ENCODE results near the gene PIK3R5. TPM values are rescaled to one million over a fixed set of nuclear protein-coding genes. Genes with fewer than 3 reads are reported as not detected.

The PIK3R5 gene
- total RNA-seq, 1 donor from 2014 or later = 0.25 TPM

GRCh38 chr17:8865811-8866210 is 99.7 kb downstream of the PIK3R5 start:
- no peak for DNase-seq (ENCODE audit: low spot score in 2 of 2, unreplicated experiment in 2 of 2)
- H3K9me3 Mint-ChIP-seq = no peaks in the 10 kb centered on the region
- TF ChIP-seq CTCF (IDR thresholded peaks at IDR 0.05; ENCODE audit: unreplicated experiment) = no peak
- H3K4me1 Mint-ChIP-seq = no peaks in the 10 kb centered on the region
- peaks cover 28% of the 10 kb centered on the region for H3K27me3 Mint-ChIP-seq (ENCODE audit: low read depth)
- no peaks in the 10 kb centered on the region for H3K36me3 Mint-ChIP-seq
- no peak overlapping the region for H3K4me3 Mint-ChIP-seq
- no peak overlapping the region for H3K27ac Mint-ChIP-seq

- DNase-seq (ENCODE audit: low spot score in 2 of 2, unreplicated experiment in 2 of 2) = no peak
- TF ChIP-seq CTCF (IDR thresholded peaks at IDR 0.05; ENCODE audit: unreplicated experiment) = no peak
- Mint-ChIP-seq H3K4me3 (no peak overlapping the region), H3K36me3 (no peaks in the 10 kb centered on the region), H3K4me1 (no peaks in the 10 kb centered on the region), H3K9me3 (no peaks in the 10 kb centered on the region), H3K27ac (no peak overlapping the region), H3K27me3 (ENCODE audit: low read depth) (peaks cover 25% of the 10 kb centered on the region)
Measured at GRCh38 chr17:8865385-8865784, 100.1 kb downstream of the PIK3R5 start.

GRCh38 chr17:8862213-8863056 is 103.1 kb downstream of the PIK3R5 start:
- no peak for DNase-seq (ENCODE audit: low spot score in 2 of 2, unreplicated experiment in 2 of 2)
- Mint-ChIP-seq H3K27me3 (ENCODE audit: low read depth) (peaks cover 2% of the 10 kb centered on the region), H3K4me1 (peaks cover 3% of the 10 kb centered on the region), H3K9me3 (no peaks in the 10 kb centered on the region), H3K36me3 (no peaks in the 10 kb centered on the region), H3K4me3 (no peak overlapping the region), H3K27ac (no peak overlapping the region)
- TF ChIP-seq CTCF (IDR thresholded peaks at IDR 0.05; ENCODE audit: unreplicated experiment) = no peak

GRCh38 chr17:8861495-8862181 is 103.9 kb downstream of the PIK3R5 start:
- DNase-seq (ENCODE audit: low spot score in 2 of 2, unreplicated experiment in 2 of 2) = no peak
- Mint-ChIP-seq H3K27ac (no peak overlapping the region), H3K4me1 (peaks cover 10% of the 10 kb centered on the region), H3K36me3 (no peaks in the 10 kb centered on the region), H3K27me3 (ENCODE audit: low read depth) (no peaks in the 10 kb centered on the region), H3K4me3 (no peak overlapping the region), H3K9me3 (no peaks in the 10 kb centered on the region)
- TF ChIP-seq CTCF (IDR thresholded peaks at IDR 0.05; ENCODE audit: unreplicated experiment) = no peak

GRCh38 chr17:8859804-8860430 is 105.6 kb downstream of the PIK3R5 start:
- TF ChIP-seq CTCF (IDR thresholded peaks at IDR 0.05; ENCODE audit: unreplicated experiment) = no peak
- no peaks in the 10 kb centered on the region for H3K27me3 Mint-ChIP-seq (ENCODE audit: low read depth)
- H3K4me1 Mint-ChIP-seq = peaks cover 10% of the 10 kb centered on the region
- no peaks in the 10 kb centered on the region for H3K36me3 Mint-ChIP-seq
- no peak for DNase-seq (ENCODE audit: low spot score in 2 of 2, unreplicated experiment in 2 of 2)
- no peaks in the 10 kb centered on the region for H3K9me3 Mint-ChIP-seq
- H3K4me3 Mint-ChIP-seq = no peak overlapping the region
- H3K27ac Mint-ChIP-seq = no peak overlapping the region

All from mesothelial cell of epicardium (in vitro differentiated cells).